GM21723 (cell line): ENCODE results near the gene FBXL14.
A peak's percentile ranks its signal among the peaks of the same experiment; 100 is the strongest.
"Not testable (repeated sequence)": the region's sequence is repeated elsewhere in the genome, so short reads cannot be mapped to it uniquely, and the experiment has no call there.

Experiments used
- ATAC-seq: cut with Tn5 transposase; IDR thresholded peaks from one replicate; pipeline ENCODE4 v1.9.1; 2021; ENCODE audit warnings: mild to moderate bottlenecking, moderate library complexity; ENCODE audit not compliant: unreplicated experiment

The FBXL14 gene

DNA sequence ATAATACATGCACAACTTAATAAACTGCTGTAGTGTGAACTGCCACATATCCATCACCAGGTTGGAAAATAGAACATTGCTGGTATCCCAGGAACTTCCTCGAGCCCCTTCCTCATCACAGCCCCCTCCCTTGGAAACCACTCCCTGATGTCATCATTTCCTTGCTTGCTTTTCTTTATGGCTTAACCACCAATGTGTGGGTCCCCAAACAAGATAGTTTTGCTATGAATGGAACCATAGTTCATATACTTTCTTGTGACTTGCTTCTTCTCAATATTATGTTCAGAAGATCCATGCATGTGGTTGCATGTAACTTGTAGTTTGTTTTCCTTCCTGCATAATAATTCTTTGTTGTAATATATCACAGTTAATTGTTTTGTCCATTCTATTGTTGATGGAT is 25.7 kb upstream of the FBXL14 start:
- ATAC-seq = no peak

- no peak for ATAC-seq
Measured at GRCh38 chr12:1619587-1619986, 25.2 kb upstream of the FBXL14 start.

GRCh38 chr12:1619159-1619558 is 24.8 kb upstream of the FBXL14 start:
- ATAC-seq = no peak

DNA sequence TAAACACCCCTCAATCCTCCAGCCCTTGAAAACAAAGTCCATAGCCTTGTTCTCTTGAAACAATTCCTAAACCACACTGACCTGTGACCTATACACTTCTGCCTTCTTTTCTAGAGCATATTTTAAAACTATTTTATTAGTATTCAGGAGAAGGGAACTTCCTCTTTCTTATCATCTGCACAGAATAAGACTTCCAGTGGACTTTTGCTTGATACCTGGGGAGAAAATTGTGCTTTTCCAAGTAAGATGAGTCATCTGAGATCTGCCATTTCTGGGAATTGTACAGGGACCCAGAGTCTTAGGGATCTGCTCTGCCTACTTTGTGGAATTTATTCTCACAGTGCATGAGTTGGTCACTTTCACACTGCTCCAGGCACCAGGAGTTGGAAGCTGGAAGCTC is 24.1 kb upstream of the FBXL14 start:
- ATAC-seq = no peak

- ATAC-seq = no peak
Measured at GRCh38 chr12:1616233-1617066, 22.1 kb upstream of the FBXL14 start.

- no peak for ATAC-seq
Measured at GRCh38 chr12:1614360-1614759, 20.0 kb upstream of the FBXL14 start.

GRCh38 chr12:1613860-1614259 is 19.5 kb upstream of the FBXL14 start:
- ATAC-seq = no peak

GRCh38 chr12:1611803-1612572 is 17.6 kb upstream of the FBXL14 start:
- no peak for ATAC-seq

GRCh38 chr12:1610072-1610643 is 15.8 kb upstream of the FBXL14 start:
- ATAC-seq = no peak

- no peak for ATAC-seq
Measured at GRCh38 chr12:1608713-1609119, 14.3 kb upstream of the FBXL14 start.

DNA sequence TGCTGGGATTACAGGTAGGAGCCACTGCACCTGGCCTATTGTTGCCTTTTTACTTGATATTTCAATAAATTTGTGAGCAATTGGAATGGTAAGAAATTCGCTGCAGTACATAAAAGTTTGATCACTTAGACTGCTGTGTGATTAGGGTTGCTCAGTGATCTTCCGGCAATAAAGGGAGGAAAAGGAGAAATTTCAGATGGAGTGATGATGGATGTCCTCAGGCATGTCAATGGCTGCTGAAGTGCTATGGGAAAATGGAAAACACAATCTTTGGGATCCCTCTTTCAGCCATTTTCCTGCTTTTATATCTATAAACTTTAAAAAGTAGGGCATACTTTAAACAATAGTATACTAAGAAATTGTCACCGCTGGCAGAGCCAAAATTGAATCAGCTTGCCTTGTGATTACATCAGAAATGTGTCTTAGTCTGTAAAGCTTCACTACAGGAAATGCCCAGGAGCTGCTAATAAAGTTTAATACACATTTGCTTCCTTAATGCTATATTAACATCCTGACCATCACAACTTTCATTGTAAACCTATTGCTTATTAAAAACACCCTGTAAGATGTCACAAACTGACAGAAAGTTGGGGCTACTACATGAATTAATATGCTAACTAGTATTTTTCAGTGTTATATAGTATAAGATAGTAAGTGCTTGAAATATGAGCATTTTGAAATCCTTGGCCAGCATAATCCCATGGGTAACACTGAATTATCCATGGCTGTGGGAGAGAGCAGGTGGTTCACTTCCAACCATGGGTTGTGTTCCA is 13.7 kb upstream of the FBXL14 start:
- no peak for ATAC-seq

- ATAC-seq = peak; percentile 71
Measured at GRCh38 chr12:1606021-1606622, 11.7 kb upstream of the FBXL14 start.

GRCh38 chr12:1605129-1606020 is 11.0 kb upstream of the FBXL14 start:
- ATAC-seq = peak; percentile 46

- ATAC-seq = no peak
Measured at GRCh38 chr12:1604464-1604863, 10.1 kb upstream of the FBXL14 start.

DNA sequence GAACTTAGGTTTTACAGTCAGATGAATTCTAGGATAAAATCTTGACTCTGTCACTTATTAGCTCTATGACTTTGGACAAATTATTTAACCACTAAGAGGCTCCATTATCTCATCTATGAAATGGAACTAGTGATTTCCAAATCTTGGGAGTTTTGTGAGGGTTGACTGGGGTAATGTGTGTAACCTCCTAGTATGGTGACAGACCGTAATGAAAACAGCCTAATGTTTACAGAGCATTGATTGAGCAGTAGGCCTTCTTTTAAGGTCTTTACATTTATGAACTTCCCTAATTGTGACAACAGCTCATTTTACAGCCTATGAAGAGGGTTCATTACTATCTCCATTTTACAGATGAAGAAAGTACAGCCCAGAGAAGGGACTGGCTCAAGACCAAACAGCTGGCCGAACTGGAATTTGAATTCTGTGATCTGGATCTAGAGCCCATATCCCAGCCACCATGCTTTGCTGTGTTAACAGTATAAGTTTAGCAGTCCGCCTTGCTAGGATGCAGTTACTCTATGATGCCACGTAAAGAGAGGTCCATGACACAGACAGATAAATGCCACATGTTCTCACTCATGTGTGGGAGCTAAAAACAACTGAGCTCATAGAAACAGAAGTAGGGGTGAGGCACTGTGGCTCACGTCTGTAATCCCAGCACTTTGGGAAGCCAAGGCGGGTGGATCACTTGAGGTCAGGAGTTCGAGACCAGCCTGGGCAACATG is 9.1 kb upstream of the FBXL14 start:
- ATAC-seq = no peak

GRCh38 chr12:1602706-1603105 is 8.3 kb upstream of the FBXL14 start:
- not testable (repeated sequence) for ATAC-seq

DNA sequence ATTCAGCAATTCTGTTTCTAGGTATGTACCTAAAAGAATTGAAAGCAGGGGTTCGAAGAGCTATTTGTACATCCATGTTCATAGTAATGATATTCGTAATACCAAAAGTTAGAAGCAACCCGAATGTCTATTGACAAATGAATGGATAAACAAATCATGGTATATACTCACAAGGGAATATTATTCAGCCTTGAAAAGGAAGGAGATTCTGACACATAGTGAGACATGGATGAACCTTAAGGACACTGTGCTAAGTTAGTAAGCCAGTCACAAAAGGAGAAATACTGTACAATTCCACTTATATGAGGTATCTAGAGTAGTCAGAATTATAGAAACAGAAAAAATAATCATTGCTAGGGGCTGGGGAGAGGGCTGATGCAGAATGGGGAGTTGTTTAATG is 4.4 kb upstream of the FBXL14 start:
- no peak for ATAC-seq

DNA sequence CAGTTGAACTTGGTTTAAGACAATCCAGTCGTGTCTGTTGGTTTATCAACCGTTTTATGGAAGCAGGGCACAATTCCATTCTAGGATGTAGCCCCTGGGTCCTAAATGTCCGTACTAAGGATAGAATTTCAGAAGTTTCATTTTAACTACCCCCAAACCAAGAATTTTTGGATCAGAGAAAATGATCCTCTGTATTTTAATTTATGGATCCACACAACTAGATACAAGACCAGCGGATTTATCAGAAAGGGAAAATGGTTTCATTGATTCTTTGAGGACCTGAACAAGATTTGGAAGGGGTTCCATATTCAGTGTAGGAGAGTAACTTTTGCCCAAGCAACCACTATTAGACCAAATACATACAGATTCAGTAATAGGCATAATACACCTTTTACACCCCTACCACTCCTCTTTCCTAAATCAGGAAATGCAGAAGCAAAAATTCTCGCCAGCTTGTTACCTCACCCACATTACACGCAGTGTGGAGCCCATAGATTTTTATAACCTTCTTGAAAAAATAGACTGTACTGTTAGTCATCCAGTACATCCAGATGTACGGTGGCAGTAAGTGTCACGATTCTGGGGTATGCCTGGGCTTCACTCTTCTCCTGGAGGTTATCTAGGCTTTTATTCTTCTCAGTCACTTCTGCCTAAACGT is 1.4 kb upstream of the FBXL14 start:
- ATAC-seq = no peak
